Panc1 (cell line): ENCODE measurements around the gene SYF2.

ENCODE experiments used
- CTCF ChIP-seq: fragments of 450-650 bp; IDR thresholded peaks from 2 replicates; pipeline ENCODE4 v1.5.1; 2017; ENCODE audit warnings: mild to moderate bottlenecking
- POLR2AphosphoS5 ChIP-seq: IDR thresholded peaks from 2 replicates; pipeline ENCODE4 v1.6.1; 2012; ENCODE audit warnings: mild to moderate bottlenecking, low read depth, low read length, moderate library complexity
- SIN3A ChIP-seq: IDR thresholded peaks from 2 replicates; pipeline ENCODE4 v1.6.1; 2012; ENCODE audit warnings: low read depth, mild to moderate bottlenecking, low read length, moderate library complexity, borderline replicate concordance; ENCODE audit not compliant: insufficient read depth
- TCF7L2 ChIP-seq: IDR thresholded peaks from 2 replicates; pipeline ENCODE4 v1.6.1; 2011; ENCODE audit warnings: mild to moderate bottlenecking, low read depth, low read length, inconsistent platforms

GRCh38 chr1:25198663-25199252, 33.5 kb downstream of the SYF2 start:
- TF ChIP-seq POLR2AphosphoS5 = no peak
- TF ChIP-seq CTCF = no peak
- TF ChIP-seq SIN3A = no peak
- TF ChIP-seq TCF7L2 = no peak
